ENCODE measurements around the gene TMEM163. TPM values are rescaled to one million over a fixed set of nuclear protein-coding genes. Genes with fewer than 3 reads are reported as not detected.

The TMEM163 gene
- total RNA-seq, 1 donor from 2014 or later = 0.95 TPM

GRCh38 chr2:134728163-134728562 is 9.4 kb upstream of the TMEM163 start:
- H3K36me3 ChIP-seq = no peaks in the 10 kb centered on the region
- H4K20me1 ChIP-seq (ENCODE audit: low read depth) = no peaks in the 10 kb centered on the region
- no peak for DNase-seq (ENCODE audit: low spot score)
- peaks cover 2% of the 10 kb centered on the region for H3K27me3 Mint-ChIP-seq (ENCODE audit: insufficient read depth, low read depth)
- H3K79me2 ChIP-seq (ENCODE audit: low read depth) = no peaks in the 10 kb centered on the region
- H3F3A ChIP-seq (ENCODE audit: low read depth) = no peaks in the 10 kb centered on the region
- no peaks in the 10 kb centered on the region for H3K27me3 ChIP-seq
- no peaks in the 10 kb centered on the region for H3K36me3 Mint-ChIP-seq
- H3K4me1 ChIP-seq = no peaks in the 10 kb centered on the region
- H3K9me3 ChIP-seq (ENCODE audit: low read depth) = no peaks in the 10 kb centered on the region
- no peak overlapping the region for H3K4me2 ChIP-seq
- no peak overlapping the region for H2AFZ ChIP-seq (replicated peaks)
- no peak overlapping the region for H3K27ac Mint-ChIP-seq
- TF ChIP-seq CTCF (IDR thresholded peaks at IDR 0.05) = no peak
- no peak for TF ChIP-seq EZH2phosphoT487 (IDR thresholded peaks at IDR 0.05)
- TF ChIP-seq EZH2 (IDR thresholded peaks at IDR 0.05) = no peak
- peaks cover 14% of the 10 kb centered on the region for H3K4me1 Mint-ChIP-seq
- H3K27ac ChIP-seq = no peak overlapping the region
- no peak overlapping the region for H3K4me3 Mint-ChIP-seq
- no peaks in the 10 kb centered on the region for H3K9me3 Mint-ChIP-seq
- no peak overlapping the region for H3K4me3 ChIP-seq
- no peak overlapping the region for H3K9ac ChIP-seq

GRCh38 chr2:134727385-134727784 is 8.6 kb upstream of the TMEM163 start:
- Histone ChIP-seq H2AFZ (replicated peaks) (no peak overlapping the region), H3F3A (ENCODE audit: low read depth) (no peaks in the 10 kb centered on the region), H3K9ac (no peak overlapping the region), H3K4me1 (no peaks in the 10 kb centered on the region), H3K4me2 (no peak overlapping the region), H3K36me3 (no peaks in the 10 kb centered on the region), H3K79me2 (ENCODE audit: low read depth) (no peaks in the 10 kb centered on the region), H3K27ac (no peak overlapping the region), H4K20me1 (ENCODE audit: low read depth) (no peaks in the 10 kb centered on the region), H3K4me3 (no peak overlapping the region), H3K27me3 (peaks cover 3% of the 10 kb centered on the region), H3K9me3 (ENCODE audit: low read depth) (no peaks in the 10 kb centered on the region)
- Mint-ChIP-seq H3K36me3 (no peaks in the 10 kb centered on the region), H3K4me1 (peaks cover 14% of the 10 kb centered on the region), H3K27me3 (ENCODE audit: insufficient read depth, low read depth) (peaks cover 4% of the 10 kb centered on the region), H3K9me3 (no peaks in the 10 kb centered on the region), H3K27ac (peak overlapping the region; percentile 11), H3K4me3 (no peak overlapping the region)
- TF ChIP-seq CTCF (IDR thresholded peaks at IDR 0.05) = no peak
- no peak for TF ChIP-seq EZH2phosphoT487 (IDR thresholded peaks at IDR 0.05)
- TF ChIP-seq EZH2 (IDR thresholded peaks at IDR 0.05) = no peak
- no peak for DNase-seq (ENCODE audit: low spot score)

- Mint-ChIP-seq H3K36me3 (no peaks in the 10 kb centered on the region), H3K9me3 (peaks cover under 1% of the 10 kb centered on the region), H3K4me3 (no peak overlapping the region), H3K4me1 (peaks cover 14% of the 10 kb centered on the region), H3K27ac (no peak overlapping the region), H3K27me3 (ENCODE audit: insufficient read depth, low read depth) (peaks cover 7% of the 10 kb centered on the region)
- no peaks in the 10 kb centered on the region for H3K79me2 ChIP-seq (ENCODE audit: low read depth)
- no peak overlapping the region for H3K4me2 ChIP-seq
- no peak overlapping the region for H3K9ac ChIP-seq
- no peak overlapping the region for H3K4me3 ChIP-seq
- H4K20me1 ChIP-seq (ENCODE audit: low read depth) = no peaks in the 10 kb centered on the region
- H3F3A ChIP-seq (ENCODE audit: low read depth) = no peaks in the 10 kb centered on the region
- H3K27me3 ChIP-seq = peaks cover 10% of the 10 kb centered on the region
- H3K36me3 ChIP-seq = no peaks in the 10 kb centered on the region
- no peak for DNase-seq (ENCODE audit: low spot score)
- no peaks in the 10 kb centered on the region for H3K9me3 ChIP-seq (ENCODE audit: low read depth)
- H2AFZ ChIP-seq (replicated peaks) = no peak overlapping the region
- peaks cover 7% of the 10 kb centered on the region for H3K4me1 ChIP-seq
- no peak overlapping the region for H3K27ac ChIP-seq
- TF ChIP-seq CTCF (IDR thresholded peaks at IDR 0.05) (no peak), EZH2phosphoT487 (IDR thresholded peaks at IDR 0.05) (no peak), EZH2 (IDR thresholded peaks at IDR 0.05) (no peak)
Observed at GRCh38 chr2:134726645-134727044, 7.8 kb upstream of the TMEM163 start.

Data from neural progenitor cell (in vitro differentiated cells).